Measurements from ENCODE around the gene FBLIM1.
"Not testable (repeated sequence)": the region's sequence is repeated elsewhere in the genome, so short reads cannot be mapped to it uniquely, and the experiment has no call there.

Gene FBLIM1

GRCh38 chr1:15825800-15826199 lies 67.2 kb downstream of the FBLIM1 start:
- DNase-seq: no peak

- no peak for DNase-seq
Measured at GRCh38 chr1:15826810-15827507, 68.4 kb downstream of the FBLIM1 start.

GRCh38 chr1:15827567-15827966 lies 69.0 kb downstream of the FBLIM1 start:
- not testable (repeated sequence) for DNase-seq

DNA sequence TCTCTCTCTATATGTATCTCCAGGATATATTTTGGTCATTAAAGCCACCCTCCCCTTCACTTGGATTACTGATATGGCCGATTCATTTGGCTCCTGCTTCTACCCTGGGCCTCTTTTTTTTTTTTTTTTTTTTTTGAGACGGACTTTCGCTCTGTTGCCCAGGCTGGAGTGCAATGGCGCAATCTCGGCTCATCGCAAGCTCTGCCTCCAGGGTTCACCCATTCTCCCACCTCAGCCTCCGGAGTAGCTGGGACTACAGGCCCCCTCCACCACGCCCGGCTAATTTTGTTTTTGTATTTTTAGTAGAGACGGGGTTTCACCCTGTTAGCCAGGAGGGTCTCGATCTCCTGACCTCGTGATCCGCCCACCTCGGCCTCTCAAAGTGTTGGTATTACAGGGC lies 70.3 kb downstream of the FBLIM1 start:
- not testable (repeated sequence) for DNase-seq

- no peak for DNase-seq
Measured at GRCh38 chr1:15830258-15830657, 71.7 kb downstream of the FBLIM1 start.

GRCh38 chr1:15833069-15833679 lies 74.6 kb downstream of the FBLIM1 start:
- peak; percentile 93 for DNase-seq

- no peak for DNase-seq
Measured at GRCh38 chr1:15833842-15834405, 75.3 kb downstream of the FBLIM1 start.

DNA sequence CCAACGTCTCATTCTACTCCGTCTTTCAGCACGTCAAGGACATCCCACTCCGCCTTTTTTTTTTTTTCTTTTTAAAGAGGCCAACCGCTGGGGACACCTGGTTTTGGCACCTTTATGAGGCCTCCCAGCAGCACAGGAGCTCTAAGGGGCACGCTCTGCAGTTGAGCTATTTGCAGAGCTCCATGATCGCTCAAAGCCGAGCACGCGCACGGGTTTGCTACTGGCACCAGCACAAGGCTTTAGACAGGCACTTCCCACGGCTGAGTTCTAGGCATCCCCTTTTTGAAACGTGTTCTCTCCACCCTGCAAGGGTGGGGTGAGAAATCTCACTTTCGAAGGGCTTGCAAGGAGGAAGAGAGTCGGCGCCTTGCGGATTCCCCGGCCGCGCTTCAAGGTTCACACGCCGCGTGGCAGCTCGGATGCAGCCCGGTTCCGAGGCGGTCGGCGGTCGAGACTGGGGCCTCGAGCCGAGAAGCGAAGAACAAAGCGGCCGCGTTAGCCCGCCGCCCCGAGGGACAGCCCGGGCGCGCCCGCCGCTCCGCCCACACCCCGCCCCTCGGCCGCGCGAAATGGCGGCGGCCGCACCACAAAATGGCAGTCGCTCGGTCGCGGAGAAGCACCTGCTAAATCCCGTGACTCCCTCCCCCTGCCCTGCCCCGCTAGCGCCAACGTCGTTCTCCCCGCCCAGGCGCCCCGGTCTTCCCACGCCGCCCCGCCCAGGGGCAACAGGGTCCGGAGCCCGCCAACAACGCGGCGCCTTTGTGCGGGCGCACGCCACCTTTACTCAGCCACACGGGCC lies 76.0 kb downstream of the FBLIM1 start:
- peak; percentile 97 for DNase-seq

GRCh38 chr1:15835205-15835740 lies 76.7 kb downstream of the FBLIM1 start:
- peak; percentile 86 for DNase-seq

DNA sequence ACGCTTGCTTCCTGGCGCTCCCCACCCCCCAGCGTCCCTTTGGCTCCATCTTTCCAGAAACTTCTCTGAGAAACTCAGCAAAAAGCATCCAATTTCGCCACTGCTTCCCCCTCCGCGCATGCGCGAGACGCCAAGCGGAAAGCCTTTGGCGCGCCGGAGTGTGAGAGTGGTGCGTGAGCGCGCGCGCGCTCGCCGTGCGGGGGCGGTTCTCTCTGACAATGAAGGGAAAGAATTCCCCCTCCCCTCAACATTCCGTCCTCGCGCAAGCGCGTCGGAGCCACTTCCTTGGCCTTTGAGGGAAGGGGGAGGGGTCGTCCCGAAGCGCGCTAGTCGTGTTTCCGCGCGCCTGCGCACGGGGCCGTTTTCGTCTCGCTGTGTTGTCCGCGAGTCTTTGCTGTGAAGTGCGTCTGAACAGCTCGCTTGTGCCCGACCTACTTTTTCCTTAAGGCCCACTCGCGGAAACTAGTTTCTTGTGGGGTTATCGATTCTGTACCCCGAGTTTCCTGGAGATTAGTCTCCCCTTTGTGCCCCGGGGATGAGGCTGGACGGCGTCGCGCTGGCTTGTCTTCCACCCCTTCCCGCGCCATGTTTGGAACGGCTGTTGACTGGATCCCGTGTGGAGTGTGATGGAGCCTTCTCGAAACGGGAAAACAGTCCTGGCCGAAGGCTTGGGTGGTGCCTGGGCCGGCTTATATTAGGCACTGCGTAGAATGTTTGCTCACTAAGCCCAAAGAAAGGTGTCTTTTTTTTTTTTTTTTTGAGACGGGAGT lies 77.3 kb downstream of the FBLIM1 start:
- peak; percentile 100 for DNase-seq

Data from DMS53 (cell line).